Right renal pelvis (tissue), 4 donors: ENCODE results near the gene VARS1. TPM values are rescaled to one million over a fixed set of nuclear protein-coding genes. Genes with fewer than 3 reads are reported as not detected.
A peak's percentile ranks its signal among the peaks of the same experiment; 100 is the strongest.

Source experiments
- DNase-seq, 4 donors: peaks; one replicate each; pipeline ENCODE4 v3.0.0-alpha.2; 2013; ENCODE audit warnings: low read depth in 4 of 4, low spot score in 3 of 4, missing footprints in 1 of 4
- polyA plus RNA-seq, 4 donors: library from polyadenylated mRNA; unstranded; fragments of 120-200 nt; gene quantifications; one replicate each; pipeline ENCODE4 v1.2.1, GENCODE V29; 2013; ENCODE audit not compliant: insufficient read length in 4 of 4

VARS1 gene
- polyA plus RNA-seq, 4 donors = 56.8 to 59.8 (median 59.0) TPM

DNA sequence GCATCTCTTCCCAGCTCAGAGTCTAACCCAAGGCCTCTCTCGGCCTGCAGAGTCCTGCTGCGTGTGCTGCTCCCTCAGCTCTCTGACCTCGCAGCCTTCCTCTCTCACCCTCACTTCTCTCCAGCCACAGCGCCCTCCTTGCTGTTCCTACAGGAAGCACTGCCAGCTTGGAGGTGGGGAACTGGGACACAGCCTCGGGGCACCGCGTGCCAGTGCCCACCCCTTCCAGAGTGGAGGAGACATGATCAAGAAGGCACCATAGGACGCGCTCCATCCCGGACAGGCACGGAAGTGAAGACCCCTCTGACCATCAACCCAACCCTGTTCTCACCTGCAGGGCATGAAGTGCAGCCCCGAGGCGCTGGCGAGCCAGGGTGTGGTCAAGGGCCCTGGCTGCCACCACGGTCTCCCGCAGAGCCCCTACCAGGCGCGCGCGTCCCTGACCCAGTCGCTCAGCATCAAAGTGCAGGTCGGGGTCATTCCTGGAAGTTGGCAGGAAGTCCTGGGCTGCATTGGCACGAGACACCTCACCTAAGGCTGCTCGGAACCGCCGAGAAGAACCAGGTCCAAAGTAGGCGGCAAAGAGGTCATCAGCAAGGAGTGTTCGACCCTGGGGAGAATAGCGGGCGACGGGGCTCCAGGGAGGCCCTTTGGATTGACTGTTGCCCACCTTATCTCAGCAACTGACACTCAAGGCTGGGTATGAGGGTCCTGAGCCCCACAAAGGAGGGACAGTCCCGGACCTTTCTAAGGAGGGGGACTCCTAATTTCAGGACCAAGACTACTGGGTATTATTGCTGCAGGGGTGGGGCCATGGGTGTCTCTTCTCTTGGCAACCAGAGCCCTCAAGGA lies 19.7 kb downstream of the VARS1 start:
- no peak for DNase-seq

DNA sequence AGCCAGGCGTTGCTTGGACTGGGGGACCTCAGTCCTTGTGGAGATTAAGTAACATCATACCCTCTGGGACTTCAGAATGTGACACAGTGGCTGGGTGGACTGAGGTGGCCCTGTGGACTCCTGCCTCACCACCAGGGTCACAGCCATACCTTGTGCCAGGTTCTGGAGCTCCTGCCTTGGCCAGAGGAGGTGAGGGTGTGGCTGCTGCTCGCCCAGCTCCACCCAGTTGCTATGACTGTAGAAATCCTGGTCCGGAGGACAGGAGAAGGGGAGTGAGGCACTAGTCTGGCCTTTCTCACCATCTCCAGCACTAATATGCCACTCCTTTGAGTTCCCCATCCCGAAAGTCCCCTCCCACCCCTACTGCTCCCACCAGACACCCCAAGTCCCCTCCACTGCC lies 20.4 kb downstream of the VARS1 start:
- DNase-seq = no peak

DNA sequence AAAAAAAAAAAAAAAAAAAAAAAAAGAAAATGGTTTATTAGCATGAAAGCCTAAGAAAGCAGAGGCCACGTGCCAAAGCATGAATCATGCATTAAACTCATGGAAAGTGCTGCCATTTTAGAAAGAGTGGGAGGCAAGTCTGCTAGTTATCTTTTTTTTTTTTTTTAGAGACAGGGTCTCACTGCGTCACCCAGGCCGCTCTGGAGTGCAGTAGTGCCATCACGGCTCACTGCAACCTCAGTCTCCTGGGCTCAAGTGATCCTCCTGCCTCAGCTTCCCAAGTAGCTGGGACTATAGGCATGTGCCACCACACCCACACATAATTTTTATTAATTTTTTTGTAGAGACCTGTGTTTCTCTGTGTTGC lies 23.6 kb downstream of the VARS1 start:
- no peak for DNase-seq

DNA sequence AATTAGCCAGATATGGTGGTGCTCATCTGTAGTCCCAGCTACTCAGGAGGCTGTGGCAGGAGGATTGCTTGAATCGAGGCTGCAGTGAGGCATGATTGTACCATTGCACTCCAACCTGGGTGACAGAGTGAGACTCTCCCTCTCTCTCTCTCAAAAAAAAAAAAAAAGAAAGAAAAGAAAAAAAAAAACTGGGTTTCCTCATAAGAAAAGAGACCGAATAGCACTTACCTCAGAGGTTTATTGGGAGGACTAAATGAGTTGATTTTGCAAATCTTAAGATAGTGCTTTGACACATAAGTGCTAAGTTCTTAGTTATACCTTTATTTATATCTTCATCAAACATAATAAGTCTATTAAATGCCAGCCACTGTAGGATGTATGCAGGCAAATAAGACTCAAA lies 24.7 kb downstream of the VARS1 start:
- no peak for DNase-seq

DNA sequence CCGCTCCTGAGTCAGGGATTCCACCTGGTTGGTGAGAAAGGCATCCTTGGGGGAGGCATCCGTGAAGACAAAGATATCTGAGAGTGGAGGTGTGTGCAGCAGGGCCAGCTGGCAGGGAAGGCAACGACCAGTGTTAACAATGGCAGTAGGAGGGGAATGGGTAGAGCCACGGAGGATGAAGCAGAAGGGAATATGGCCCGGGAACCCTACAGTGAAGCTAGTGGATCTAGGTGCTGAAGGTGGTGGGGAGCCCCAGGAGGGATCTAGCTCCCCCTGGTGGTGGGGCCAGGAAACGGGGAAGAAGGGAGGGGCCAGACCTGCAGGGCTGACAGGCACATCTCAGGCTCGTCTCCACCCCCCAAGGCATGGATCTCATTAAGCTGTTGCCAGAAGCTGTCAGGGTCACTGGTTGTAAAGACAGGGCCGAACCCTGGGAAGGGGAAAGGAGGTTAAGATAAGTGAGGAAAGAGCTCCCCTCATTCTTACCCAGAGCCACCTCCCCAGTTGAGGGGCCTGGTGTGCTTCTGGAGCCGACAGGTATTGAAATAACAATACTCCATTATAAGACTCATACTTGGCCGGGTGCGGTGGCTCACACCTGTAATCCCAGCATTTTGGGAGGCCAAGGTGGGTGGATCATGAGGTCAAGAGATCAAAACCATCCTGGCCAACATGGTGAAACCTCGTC lies 25.7 kb downstream of the VARS1 start:
- no peak for DNase-seq

DNA sequence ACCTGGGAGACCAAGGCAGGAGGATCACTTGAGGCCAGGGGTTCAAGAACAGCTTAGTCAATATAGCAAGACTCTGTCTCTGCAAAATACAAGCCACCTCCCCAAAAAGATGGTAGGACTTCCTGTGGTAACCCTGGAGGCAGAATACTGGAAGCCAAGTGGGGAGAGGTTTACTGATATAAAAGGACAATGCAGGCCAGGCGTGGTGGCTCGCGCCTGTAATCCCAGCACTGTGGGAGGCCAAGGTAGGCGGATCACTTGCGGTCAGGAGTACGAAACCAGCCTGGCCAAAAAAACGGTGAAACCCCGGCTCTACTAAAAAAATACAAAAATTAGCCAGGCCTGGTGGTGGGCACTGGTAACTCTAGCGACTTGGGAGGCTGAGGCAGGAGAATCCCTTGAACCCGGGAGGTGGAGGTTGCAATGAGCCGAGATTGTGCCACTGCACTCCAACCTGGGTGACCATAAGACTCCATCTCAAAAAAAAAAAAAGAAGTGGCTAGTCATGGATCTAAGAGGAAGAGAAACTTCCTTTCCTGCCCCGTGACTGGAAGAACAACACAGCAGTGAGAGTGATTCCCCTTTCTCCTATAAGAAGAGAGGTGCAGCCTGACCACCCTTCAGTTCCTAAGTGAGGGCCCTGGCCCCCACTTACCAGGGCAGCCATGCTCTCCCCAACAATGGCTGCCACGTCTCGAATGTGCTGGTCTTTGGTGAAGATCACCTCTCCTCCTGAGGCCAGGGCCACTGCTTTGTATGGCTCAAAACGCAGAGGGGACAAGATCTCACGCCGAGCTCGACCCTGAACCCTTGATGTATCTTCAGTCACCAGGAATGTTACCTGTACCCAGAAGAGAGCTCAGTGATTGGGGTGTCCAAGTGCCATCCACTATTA lies 26.9 kb downstream of the VARS1 start:
- no peak for DNase-seq

DNA sequence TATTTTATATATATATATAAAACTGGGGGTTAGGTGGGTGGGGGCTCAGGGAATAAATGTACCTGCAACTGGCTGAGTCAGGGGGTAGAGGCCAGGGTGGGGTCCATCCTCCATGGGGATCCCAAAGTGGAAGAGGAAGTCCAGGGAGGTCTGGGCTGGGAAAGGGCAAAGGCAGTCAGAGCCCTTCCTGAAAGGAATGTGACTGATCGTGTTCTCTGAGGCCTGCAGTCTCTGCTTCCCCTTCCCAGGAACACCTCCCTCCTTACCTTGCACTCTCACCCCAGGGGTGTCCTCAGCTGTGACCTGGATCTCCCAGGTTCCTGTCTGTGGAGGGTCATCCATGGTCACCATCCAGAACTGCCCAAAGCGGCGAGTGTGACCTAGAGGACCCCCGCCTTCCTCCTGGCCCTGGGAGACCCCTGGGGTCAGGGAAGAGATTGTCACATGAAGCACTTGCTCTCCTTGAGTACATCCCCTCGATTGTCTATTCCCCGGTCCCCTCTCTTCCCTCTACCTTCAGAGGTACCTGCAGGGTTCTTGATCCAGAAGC lies 28.4 kb downstream of the VARS1 start:
- DNase-seq = no peak

DNA sequence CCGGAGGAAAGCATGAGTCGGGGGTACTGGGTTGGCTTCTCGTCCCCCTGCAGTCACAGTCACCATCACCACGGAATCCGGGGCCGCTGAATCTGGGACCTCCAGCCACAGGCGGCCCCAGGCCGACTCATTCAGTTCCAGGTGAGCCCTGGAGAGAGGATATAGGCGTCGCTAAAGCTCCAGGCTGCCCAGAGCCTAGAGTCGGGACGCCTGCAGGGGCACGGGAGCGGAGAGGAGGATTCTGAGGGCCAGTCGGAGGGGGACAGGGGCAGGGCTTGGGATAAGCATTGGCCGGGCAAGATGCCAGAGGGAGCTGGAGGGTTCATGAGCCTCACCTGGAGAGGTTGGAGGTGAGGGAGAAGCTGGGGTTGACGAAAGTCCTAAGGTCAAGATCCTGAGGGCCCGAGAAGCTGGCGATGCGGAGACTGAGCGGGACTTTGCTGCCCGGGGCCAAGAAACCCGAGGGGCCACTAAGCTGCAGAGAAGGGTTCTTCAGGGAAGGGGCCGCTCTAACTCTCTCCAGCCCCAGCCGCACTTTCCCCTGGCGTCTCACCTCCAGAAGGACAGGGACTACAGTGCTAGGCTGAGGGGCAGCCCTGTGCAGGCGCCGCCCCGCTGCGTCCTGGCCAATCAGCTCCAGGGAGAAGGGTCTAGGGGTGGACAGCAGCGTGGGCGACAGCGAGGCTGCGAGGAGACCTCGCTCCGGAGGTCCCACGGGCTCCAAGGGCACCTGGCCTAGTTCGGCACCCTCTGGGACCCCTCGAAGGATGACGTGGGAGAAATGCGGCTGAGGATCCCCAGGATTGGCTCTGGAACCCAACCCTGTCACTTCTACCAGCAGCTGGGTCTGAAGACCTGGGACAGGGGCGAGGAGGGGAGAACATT lies 29.4 kb downstream of the VARS1 start:
- no peak for DNase-seq

DNA sequence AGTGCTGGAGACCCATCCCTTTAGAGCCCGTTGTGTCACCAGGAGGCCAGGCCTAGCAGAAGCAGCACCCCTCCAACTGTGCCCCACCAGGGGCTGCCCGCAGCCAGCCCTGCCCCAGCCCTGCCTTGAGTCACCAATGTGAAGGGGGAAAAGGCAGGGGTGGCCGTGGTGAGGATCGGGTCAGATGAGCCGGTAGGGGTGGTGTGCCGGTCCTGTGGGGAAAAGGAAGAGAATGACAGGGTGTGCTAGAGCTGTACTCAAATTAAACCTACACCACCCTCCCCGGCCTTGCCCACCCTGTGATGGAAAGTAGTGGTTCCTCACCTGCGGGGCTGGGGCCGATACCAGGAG lies 30.0 kb downstream of the VARS1 start:
- DNase-seq = no peak

DNA sequence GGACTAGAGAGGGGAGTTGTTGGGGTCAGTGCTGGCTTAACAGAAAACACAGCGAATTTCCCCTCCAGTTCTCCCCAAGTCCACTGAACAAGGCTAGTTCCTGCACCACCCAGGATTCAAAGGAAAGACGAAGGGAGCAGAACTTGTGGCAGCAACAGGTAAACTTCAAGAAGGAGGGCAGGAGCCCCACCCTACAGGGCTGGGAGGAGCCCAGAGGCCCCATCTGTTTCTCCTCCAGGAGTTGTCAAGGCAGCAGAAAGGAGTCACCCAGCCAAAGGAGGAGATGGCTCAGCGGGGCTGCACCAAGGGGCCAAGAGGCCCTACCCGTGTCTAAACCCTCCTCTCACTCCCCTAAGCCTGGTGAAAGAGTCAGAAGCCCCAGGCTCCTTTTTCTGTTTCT lies 31.4 kb downstream of the VARS1 start:
- no peak for DNase-seq

DNA sequence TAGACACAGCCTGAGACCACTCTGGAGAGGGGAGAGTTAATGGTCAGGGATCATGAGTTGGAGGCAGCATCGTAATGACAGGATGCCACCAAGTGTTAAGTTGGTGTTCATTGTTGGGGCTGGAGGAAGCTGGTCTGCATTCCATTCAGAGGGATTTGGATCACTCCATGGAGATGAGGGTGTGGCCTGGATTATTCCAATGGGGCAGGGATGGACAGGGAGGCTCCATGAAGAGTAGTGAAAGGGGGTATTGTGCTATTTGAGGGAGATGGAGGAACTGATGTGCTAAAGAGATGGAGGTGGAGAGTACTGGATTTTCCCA lies 32.0 kb downstream of the VARS1 start:
- peak in 1 of 4 donors; percentile 22 for DNase-seq

DNA sequence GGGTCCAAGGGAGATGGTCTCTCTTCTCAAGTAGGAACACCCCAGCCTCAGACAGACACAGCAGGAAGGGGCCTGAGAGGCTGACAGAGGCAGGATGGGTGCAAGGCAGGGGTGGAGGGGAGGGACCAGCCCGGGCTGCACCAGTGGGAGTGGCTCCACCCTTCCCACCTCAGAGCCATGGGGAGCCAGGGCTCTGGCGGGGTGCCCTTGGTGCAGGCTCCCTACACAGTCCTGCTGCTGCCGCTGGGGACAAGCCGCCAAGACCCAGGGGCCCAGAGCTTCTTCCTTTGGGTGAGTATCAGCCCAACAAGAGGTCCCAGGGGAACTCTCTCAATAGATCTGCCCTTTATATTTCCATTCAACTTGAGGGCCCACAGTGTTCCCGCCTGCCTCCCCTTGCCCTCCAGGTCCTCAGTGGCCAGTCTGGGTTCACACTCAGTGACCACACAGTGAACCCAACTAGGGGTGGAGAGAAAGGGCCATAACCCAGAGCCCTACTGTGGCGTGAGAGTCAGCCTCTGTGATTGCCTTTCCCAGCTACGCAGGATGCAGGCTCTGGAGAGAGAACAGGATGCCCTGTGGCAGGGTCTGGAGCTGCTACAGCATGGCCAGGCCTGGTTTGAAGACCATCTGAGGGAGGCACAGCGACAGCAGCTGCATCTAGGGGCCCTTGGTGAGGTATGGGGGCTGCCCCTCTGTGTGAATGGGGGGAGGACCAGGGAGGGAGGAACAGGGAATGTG lies 32.5 kb downstream of the VARS1 start:
- no peak for DNase-seq

DNA sequence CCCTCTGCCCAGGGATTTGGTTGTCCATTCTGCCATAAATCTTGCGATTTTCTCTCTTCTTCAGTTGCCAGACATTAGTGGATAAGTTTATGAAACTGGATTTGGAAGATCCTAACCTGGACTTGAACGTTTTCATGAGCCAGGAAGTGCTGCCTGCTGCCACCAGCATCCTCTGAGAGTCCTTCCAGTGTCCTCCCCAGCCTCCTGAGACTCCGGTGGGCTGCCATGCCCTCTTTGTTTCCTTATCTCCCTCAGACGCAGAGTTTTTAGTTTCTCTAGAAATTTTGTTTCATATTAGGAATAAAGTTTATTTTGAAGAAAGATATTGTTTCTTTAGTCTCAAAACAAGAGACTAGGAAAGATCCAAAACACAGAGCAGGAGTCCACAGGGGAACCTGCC lies 33.2 kb downstream of the VARS1 start, which contains the start of gene SAPCD1:
Gene SAPCD1, plus strand, starts transcription at position 301 of the 400 bp plus-strand sequence. CDS start 399 bp downstream, outside the sequence.
- no peak for DNase-seq

DNA sequence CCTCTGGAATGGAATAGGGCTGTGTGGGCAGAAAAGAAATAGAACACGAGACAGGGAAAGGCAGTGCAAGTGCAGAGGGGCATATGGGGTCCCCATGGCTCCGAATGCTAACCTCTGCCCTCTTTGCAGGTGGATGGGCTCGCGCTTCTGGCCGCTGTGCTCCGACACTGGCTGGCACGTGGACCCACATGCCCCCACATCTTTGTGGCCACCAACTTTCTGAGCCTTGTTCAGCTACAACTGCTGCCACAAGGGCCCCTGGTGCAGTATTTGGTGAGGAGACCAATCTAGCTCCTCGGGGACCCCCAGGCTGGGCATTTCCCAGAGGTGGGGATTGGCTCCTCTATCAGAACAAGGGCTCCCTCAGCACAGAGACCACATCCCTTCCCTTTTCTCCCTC lies 34.2 kb downstream of the VARS1 start:
- no peak for DNase-seq

DNA sequence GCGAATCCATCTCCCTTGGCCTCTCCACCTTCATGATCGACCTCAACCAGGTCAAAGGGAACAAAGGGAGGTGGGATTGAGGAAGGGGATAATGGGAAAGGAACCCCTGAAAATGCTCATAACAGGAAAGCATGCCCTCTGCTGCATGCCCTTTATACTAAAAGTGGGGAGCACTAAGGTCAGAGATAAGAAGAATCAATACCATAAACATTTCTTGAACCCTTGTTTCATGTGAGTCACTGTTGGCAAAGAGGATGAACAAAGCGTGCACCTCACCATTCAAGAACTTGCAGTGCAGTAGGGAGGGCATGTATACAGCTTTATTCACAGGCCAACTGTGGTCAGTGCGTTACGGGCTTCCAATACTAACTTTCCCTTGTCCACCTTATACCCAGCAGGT lies 34.8 kb downstream of the VARS1 start:
- DNase-seq = no peak

DNA sequence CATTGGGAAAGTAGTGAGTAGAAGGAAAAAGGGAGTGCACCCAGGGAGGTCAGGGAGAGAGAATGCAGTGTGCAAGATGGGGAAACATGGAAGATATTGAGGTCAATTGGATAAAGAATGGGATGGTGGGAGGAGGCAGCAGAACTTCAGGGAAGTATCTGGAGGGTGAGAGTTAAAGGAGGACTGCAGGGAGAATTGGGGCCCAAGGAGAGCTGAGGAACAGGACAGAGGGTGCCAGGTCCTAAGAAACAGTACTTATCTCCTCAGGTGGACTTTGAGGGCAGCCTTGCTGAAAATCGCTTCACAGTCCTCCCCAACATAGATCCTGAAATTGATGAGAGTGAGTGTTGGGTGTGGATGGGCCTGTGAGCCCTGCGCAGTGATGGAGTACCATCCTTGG lies 37.3 kb downstream of the VARS1 start:
- DNase-seq = no peak

DNA sequence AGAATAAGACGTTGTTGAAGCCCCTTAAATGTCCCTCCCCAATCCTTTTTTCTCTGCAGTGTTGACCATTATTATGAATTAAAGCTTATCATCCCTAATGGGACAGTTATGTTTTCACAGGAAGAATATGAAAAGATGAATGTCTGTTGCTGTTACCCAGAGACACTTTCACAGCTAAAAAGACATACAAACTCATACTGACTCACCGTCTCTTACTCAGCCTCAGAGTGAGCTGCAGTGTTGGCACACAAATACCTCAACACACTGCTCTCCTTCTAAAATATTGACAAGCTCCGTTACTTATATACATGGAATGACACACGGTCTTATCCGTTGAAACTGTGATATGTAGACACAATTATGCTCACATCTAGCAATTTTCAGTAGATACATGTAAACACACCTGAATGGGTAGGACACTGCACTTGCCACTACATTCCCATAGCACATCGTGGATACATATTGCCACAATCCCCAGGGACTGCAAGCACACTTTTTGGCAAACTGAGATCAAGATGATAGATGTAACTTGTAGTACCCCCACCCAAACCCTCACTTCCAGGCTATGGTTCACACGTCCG lies 42.7 kb downstream of the VARS1 start:
- no peak for DNase-seq

DNA sequence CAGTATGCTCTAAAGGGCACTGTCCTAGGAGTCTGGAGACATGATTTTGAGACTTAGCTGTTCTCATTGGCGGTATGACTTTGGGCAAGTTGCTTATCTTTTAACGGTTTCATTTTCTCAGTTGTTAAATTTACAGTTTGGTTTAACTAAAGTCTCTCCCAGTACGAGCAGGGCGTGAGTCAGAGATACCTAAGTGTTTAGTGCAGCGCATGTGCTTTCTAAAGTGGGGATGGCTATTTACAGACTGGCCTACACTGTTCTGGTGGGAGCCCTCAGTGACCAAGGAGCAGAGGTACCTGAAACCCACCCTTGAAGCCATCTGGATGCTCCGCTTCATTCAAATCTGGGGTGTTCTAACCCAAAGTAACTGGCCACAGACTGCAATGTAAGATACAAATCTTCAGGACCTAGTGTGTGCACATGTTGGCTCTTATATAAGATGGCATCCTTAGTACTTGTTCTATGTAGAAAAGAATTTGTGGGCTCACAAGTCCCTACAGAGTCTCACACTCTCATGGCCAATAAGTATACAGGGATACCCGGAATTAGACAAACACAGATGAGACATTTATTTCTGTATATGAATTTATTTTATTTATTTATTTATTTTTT lies 45.0 kb downstream of the VARS1 start:
- DNase-seq = no peak
